ENCODE measurements around the gene GALNT10.

Gene GALNT10

DNA sequence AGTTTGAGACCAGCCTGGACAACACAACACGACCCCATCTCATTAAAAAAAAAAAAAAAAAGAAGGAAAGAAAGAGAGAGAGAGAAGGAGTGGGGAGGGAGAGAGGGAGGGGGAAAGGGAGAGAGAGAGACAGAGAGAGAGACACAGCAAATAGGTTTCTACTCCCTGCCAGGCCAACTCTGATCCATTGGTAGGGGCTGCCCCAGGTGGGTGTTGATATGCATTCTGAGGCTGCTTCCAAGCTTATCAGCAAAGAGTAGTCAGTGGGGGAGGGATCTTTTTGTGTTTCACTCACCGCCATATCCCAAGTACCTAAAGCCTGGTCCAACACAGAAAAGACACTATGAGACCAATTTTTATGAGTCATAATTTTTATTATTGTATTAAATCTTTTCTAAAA is 198.3 kb downstream of the GALNT10 start:
- DNase-seq, result no peak

DNA sequence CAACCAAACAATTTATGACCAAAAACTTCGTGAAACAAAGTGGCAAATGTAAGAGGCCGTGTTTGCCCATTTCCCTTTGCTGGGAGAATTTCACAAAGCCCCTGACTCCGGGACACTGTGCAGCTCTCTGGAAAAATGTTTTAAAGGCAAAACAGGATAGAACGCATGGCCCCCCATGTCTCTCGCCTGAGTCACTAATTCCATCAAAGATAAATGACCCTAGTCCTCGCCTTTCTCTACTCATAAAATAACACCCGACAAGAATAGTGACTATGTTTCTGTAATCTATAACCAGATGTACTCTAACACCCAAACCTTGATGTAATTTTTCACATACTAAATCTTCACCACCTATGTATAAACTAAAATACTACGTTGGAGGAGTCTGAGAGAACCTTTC is 199.6 kb downstream of the GALNT10 start:
- no peak for DNase-seq

DNA sequence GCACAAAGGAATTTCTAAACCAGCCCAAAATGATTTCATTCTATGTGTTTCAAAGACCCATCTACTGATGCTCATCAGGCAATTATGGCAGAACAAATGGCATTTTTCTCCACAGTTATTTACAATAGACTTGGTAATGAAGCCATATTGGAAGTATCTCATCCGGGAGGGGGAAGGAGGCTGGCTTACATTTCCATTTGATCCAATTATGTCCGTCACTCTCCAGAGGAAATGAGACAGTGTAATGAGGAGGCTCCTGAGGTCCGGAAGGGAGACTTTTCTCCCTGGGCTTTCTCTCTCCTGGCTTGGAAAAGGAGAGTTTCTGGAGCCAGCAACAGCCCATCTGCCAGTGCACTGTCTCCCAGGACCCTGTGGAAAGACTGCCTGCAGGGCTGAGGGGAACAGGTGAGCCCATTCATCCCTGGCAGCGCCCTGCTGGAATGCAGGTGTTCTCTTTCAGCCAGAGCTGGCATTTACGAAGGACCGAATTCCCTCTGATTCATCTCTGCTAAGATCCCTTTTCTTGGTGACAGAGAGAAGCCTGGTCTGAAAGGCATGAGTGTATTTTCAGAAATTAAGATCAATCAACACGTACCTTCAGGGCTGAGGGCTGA is 200.3 kb downstream of the GALNT10 start:
- no peak for DNase-seq

DNA sequence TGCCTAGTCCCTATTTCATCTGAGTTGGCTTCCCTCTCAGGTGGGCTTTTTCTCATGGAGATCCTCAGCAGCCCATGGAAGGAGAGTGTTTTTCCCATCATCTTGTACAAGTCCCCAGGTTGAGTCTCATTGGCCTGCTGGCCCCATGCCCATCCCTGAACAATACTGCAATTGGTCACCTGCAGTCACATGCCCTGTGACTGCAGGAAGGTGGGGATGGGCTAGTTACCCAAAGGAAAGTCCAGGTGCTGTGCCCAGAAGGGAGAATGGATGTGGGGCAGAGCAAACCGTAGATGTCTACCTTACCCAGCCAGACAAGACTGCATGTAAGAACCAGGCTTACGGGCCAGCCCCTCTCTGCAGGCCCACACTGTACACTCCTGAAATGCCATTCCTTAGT is 201.3 kb downstream of the GALNT10 start:
- DNase-seq, result no peak

DNA sequence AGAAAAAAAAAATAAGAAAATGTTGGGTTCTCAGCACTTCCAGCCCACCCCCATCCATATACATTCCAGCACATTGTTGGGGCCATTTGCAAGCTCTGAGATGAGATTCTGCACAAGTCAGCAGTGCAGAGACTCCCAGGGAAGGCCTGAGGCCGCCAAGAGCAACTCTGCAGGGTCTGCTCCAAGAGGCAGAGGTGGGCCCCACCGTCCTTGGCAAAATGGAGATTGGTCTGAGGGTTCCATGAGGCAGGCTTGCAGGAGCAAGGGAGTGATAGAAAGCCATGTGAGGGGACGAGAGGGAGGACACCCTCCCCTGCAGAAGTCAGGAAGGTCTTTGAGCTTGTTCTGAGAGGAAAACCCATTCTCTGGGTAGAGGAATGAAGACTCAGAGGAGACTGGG is 203.3 kb downstream of the GALNT10 start:
- no peak for DNase-seq

DNA sequence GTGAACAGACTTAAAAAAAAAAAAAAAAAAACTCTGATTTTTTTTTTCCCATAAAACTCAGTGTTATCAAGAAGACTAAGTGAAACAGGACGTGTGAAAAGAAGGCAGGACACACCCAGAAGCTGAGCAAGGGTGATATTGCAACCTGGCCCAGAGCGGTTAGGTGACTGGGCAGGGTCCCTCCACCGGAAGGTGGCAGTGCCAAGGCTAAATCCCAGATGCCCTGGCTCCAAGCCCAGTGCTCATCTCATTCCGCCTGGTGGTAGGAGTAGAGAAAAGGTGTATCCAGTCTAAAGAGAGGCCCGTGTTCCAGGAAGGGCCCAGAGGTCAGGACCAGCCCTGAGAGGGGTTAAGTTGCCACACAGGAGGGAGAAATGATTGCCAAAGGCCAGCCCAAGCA is 203.8 kb downstream of the GALNT10 start:
- no peak for DNase-seq

DNA sequence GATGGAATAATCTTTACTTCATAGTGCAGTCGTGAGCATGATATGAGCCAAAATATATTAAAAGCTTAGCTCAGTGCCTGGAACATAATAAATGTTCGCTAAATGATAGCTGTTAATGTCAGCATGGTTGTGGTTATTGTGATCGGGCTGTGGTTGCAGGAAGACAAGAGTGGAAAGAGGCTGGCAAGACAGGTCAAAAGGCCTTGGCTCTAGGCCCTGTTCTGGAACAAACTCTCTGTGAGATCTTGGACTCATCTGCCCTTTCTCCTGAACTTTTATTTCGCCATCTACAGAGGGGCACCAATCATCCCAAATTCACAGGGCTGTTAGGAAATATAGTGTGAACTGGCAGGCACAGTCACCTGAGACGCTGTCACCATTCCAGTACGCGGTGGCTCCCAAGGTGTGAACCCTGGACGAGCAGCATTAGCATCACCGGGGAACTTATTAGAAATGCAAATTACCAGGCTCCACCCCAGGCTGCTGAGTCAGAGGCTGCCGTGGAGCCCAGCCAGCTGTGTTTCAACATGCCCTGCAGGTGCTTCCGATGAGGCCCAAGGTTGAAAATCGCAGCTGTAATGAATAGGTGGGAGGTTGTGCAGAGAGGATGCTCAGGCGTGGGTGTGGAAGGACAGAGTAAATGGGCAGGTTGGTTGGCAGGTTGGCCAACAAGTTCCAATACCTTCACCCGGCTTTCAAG is 205.0 kb downstream of the GALNT10 start:
- DNase-seq, result no peak

DNA sequence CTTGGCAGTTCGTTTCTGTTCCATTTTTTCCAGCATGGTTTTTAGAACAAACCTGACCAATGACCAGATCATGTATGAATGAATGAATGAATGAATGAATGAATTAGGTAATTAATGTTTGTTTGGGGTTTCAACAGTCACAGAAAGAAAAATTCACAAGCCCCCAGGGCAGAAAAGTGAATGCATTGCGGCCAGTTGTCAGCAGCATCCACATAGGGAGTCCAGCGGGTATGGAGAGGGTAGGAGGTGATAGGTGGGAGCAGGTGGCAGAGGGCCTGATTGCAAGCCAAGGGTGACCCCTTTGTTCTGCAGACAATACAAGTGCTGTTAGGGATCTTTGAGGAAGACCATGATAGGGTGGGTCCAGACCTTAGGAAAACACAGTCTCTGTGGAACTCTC is 205.6 kb downstream of the GALNT10 start:
- DNase-seq, result no peak

DNA sequence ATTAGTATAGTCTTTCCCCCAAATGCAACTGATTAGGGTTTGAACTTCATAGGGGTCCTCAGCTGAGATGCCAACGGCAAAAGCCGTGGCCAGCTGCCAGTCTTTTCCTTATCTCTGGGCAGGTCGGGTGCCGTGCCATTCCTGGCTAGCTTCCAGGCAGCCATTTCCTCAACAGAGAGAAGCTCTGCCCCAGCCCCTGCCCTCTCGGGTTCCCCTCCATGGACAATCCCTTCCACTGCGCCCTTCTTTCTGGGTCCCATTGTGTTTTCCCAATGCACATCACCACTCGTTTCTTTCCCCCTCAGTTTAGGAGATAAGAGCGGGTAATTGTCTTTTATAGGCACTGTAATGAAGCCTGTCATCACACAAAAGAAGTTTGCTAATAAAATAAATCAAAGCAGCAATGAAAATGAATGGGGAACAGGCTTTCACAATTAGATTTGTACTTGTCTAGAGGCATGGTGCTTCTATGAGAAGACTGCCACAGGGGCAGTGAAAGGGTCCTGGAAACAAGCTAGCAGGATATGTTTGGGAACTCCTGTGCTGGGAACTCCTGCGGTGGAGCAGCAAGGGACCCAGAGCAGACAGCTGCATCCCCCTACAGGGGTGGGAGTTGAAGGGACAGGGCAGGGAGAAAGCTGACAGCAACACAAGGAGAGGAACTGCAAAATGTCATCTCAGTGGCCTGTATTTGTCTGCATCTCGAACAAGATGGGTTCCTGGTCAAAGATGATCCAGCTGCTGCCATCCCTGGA is 207.3 kb downstream of the GALNT10 start:
- no peak for DNase-seq

DNA sequence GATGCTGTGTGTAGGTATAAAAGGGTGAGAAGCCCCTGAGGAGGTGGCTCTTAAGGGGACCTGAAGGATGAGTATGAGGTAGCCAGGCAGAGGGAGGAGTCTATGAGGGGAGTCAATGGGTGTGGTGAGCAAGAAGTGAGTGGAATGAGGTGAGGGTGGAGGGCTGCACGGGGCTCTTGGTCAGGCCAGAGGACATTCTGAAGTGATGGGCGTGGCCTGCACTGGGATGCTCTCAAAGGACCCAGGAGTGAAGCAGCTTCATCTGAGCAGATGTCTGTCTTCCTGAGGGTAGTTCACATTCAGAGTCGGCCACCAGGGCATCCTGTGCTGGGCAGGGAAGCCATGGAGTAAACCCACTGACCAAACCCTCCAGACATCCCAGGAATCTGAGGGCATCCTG is 210.1 kb downstream of the GALNT10 start:
- no peak for DNase-seq

DNA sequence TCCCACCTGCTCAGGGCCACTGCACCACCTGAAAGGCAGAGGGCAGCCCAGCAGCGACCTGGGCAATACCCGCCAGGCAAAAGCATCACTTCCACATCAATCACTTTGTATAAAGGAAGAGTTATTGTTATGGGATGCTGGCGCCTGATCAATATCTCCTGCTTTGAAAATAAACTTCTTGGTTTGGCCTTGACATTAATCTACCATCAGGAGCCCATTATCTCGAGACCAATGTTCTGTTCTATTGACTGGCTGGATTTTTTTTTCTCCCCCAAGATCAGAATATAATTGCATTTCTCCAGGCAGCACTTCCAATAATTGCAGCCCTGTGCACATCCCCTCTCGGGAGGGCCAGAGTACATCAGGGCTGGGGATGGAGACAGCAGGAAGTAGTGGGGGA is 210.8 kb downstream of the GALNT10 start:
- DNase-seq, result no peak

DNA sequence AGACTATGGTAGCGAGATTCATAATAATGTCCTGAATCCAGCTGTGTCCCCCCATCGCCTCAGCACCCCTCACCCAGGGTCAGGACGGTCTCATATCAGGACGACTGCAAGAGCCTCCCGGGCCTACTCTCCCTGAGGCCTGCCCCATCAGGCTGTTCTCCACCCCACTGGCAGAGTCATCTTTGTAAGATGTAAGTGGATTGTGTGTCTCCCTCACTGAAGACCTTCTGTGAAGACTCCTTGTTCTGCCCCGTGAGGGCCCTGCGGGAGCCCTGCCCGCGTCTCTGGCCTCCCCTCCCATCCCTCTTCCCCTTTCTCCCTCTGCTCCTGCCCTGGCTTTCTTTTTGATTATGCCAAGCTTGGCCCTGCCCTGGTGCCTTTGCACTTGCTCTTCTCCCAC is 211.4 kb downstream of the GALNT10 start:
- DNase-seq, result no peak

DNA sequence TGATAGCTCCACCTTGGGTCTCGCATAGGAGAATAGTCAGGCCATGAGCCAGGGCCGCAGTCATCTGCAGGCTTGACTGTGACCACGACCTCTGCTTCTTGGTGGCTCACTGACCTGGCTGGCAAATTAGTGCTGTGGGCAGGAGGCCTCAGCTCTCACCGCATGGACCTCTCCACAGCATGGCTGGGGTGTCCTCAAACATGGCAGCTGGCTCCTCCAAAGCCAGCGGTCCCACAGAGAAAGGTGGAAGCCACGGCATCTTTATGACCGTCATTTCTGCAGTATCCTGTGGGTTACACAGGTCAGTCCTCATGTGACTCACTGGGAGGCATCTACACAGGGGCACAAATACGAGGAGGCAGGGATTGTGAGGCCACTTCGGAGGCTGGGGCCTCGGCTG is 212.1 kb downstream of the GALNT10 start:
- no peak for DNase-seq

DNA sequence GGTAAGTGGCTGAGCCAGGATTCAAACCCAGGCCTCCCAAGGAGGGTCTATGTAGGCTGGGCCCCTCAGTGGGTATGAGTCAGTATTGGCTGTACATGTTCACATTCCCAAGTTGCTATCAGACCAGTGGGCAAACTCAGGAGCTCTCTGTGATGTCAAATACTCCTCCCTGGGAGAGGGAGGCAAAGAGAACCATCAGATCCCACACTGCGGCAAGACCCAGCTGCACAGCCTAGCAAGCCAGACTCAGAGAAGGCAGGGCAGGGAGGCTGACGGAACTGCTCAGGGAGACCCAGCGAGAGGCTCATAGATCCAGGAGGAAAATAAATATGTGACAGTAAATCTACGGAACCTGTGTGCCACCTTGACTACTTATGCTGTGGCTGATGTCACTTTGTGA is 212.7 kb downstream of the GALNT10 start:
- DNase-seq, result no peak

DNA sequence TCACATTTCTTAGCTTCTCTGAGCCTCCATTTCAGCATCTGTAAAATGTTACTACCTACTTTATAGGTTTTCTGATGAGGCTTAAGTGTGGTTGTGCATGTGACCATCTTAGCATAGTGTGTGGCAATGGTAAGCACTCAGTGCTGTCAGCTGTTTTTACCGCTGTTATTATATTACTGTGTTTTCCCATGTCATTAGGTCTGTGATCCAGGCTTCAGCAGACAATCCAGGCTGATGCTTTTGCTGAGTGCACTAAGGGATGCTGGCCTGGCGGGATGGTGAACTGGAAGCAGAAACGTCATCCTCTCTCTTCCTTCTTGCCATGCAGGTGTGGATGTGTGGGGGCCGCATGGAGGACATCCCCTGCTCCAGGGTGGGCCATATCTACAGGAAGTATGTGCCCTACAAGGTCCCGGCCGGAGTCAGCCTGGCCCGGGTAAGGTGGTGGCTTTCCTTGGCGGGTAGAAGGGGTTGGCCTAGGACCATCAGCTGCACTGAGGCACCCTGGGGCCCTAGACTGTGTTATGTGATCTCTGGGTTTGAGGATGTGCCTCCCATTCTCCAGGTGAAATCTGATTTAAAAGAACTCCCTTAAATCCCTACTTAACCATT is 213.3 kb downstream of the GALNT10 start:
- DNase-seq, result no peak

DNA sequence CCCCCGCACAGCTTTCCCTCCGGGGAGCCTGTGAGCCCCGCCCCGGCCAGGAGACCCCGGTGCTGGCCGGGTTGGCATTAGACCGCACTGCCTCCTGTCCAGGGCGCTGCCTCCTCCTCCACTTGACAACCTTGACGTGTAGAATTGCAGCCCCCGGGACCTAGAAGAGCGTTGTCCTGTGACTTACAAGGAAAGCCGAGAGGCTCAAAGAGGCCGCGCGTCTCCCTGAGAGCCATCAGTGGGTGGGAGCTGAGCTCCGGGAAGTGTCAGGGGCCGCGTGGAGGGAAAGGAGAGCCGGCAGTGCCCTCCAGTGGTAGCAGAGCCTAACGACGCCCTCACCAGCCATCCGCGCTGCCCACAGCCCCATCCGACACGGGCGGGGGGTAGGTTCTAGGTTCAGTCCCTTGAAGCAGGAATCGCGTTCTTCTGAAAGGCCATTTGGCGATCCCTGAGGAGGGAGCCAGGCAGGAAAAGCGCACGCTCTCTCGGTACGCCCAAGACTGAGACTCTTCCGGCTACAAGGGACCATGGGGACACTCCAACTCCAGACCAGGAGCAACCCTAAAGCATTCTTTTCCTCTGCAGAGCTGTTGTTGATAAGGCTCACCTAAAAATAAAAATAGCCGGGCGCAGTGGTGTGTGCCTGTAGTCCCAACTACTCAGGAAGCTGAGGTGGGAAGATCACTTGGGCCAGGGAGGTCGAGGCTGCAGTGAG is 214.7 kb downstream of the GALNT10 start:
- peak; percentile 82 to 86 for DNase-seq

DNA sequence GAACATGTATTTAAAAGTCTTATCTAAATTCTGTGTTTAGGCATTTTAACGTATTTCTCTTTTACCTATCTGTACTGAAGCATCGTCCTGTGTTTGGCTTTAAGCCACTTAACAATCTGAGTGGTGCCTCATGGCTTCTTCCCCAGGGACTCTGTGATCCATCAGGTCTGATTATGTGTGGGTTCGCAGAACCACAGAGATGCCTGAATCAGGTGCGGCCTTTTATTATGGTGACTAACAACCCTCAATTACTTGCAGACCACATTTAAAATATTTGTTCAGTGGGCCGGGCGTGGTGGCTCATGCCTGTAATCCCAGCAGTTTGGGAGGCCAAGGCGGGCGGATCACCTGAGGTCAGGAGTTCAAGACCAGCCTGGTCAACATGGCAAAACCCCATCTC is 215.7 kb downstream of the GALNT10 start:
- no peak for DNase-seq

DNA sequence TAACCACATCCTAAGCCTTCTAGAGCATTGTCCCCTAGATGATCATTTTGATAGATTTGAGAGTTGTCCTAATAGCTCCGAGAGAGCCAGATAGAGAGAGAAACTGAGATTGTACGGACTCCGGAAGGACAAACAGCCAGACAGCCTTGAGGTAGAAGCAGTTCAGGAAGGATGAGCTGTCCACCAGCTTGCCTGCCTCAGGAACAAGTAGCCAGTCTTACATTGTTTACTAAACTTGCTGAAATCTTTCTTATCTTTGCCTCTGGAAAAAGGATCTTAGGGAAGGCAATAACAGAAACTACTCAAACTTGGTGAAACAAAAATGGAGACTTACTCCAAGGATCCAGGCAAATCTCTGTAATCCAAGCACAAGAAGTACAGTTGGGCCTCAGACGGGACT is 216.3 kb downstream of the GALNT10 start:
- no peak for DNase-seq

DNA sequence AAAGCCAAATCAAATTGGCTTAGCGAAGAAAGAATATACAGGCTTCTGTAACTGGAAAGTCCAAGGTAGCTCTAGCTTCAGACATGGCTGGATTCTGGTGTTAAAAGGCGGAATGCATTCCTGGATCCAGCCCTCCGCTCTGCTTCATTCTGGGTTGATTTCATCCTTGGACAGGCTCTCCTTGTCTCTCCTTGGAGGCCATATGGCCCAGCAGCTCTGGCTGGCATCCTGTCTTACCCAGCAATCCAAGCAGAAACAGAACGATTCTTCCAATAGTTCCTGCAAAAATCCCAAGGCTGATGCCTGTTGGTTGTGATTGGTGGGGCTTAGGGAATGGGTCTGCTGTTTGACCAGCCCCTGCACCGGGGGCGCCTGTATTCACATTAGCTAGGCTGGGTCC is 218.3 kb downstream of the GALNT10 start:
- no peak for DNase-seq

DNA sequence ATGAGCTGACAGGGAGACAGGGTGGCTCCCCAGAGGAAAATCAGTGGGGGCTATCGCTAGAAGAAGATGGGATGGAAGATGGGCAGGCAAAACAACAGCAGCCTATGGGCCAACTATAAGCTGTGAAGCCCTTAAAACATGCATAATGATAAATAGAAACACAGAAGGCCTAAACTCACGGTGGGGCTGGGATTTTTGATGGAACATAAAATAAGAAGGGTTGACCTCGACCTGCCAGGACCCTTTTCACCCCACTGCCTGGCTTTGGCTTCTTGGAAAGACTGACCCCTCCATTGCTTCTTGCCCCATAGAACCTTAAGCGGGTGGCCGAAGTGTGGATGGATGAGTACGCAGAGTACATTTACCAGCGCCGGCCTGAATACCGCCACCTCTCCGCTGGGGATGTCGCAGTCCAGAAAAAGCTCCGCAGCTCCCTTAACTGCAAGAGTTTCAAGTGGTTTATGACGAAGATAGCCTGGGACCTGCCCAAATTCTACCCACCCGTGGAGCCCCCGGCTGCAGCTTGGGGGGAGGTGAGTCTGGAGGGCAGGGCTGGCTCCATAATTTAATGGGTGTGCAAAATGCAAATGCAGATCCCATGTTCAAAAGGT is 218.8 kb downstream of the GALNT10 start:
- DNase-seq, result no peak

DNA sequence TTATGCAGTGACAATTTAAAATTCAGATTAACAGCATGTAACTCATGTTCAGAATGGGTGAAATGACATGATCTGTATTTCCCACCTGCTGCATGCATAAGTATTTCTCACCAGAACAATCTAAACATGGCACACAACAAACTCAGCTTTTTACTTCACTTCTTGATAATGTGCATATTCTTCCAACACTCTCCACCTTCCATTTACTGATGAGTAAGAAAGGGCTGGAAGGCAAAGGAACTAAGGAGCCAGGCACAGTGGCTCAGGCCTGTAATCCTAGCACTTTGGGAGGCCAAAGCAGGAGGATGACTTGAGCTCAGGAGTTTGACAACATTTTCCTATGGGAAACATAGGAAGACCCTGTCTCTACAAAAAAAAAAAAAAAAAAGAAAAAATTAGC is 219.5 kb downstream of the GALNT10 start:
- no peak for DNase-seq

DNA sequence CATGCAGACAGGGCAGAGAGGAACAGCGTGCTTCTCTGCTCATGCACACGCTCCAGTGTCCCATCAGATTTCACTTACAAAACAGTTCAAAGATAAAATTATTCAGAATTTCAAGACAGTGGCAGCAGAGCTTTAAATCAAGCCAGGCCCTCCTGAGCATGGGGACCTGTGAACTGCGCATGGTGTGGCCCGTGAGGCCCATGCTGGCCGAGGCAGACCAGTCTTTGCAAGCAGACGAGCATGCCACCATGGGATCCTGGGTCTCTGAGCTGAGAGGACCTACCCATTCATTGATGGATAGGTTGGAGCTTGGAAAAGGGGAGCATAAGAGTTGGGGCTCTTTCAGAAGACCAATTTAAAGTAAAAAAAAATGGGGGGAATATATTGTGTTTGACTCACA is 220.3 kb downstream of the GALNT10 start:
- no peak for DNase-seq

DNA sequence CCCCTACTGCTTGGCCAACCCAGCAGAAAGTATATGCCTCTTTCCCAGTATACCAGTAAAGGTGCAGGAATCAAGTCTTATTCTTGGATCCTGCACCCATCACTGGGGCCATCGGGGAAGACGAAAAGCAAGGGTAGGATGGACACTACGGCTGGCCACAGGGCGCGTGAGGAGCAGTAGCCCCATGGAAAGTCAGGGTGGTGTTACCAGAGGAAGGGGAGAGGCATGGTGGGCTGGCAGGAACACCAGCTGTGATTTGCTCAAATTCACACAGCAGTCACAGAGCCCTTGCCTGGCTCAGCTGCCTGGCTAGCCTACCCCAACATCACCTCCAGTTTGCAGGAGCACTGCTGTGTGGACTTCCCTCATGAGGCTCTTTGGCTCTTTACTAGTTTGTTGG is 220.8 kb downstream of the GALNT10 start:
- DNase-seq, result no peak
